IMR-90 (cell line): ENCODE measurements around the gene MAPK8IP1. TPM values are rescaled to one million over a fixed set of nuclear protein-coding genes. Genes with fewer than 3 reads are reported as not detected.

Source experiments
- ATAC-seq: fragments of 200-7000 bp; cut with Tn5 transposase; 2 replicates; pipeline ENCODE4 v1.9.1; 2020; ENCODE audit warnings: low read depth, mild to moderate bottlenecking, moderate library complexity
- BruUV-seq: library from RNA; stranded (reverse); fragments of 400-500 nt; replicated peaks from 2 replicates; lab custom pipeline; 2021; lab: Mats Ljungman, UMichigan
- CTCF ChIA-PET: fragments of 300-600 bp; formaldehyde crosslinking; extraction: SDS; loops from one replicate; lab custom pipeline; 2021; ENCODE audit warnings: antibody characterized with exemption; lab: Yijun Ruan, JAX
- POLR2A ChIA-PET: fragments of 300-600 bp; sonication (Branson Sonifier 250); formaldehyde crosslinking; loops from one replicate; lab custom pipeline; 2022; ENCODE audit warnings: antibody characterized with exemption; ENCODE audit not compliant: unreplicated experiment; lab: Charles Lee
- DNase-seq: peaks from one replicate; pipeline ENCODE4 v3.0.0; 2013
- H2AFZ ChIP-seq: replicated peaks from 2 replicates; pipeline ENCODE3; 2013; ENCODE audit warnings: low read length, mild to moderate bottlenecking; ENCODE audit not compliant: poor library complexity
- H2AK5ac ChIP-seq: 2 replicates; pipeline ENCODE4 v1.6.1; 2013; ENCODE audit warnings: low read depth, low read length, inconsistent platforms
- H2AK9ac ChIP-seq: replicated peaks from 2 replicates; pipeline ENCODE3; 2013; ENCODE audit warnings: mild to moderate bottlenecking, low read depth, low read length, moderate library complexity; ENCODE audit not compliant: poor library complexity
- H2BK120ac ChIP-seq: 2 replicates; pipeline ENCODE4 v1.6.1; 2013; ENCODE audit warnings: low read depth, low read length, inconsistent platforms
- H2BK15ac ChIP-seq: 3 replicates; pipeline ENCODE4 v1.6.1; 2013; ENCODE audit warnings: low read depth, low read length, inconsistent platforms
- H2BK20ac ChIP-seq: 2 replicates; pipeline ENCODE4 v1.6.1; 2013; ENCODE audit warnings: low read depth, mild to moderate bottlenecking, inconsistent platforms, low read length, moderate library complexity
- H2BK5ac ChIP-seq: 2 replicates; pipeline ENCODE4 v1.6.1; 2013; ENCODE audit warnings: mild to moderate bottlenecking, low read depth, low read length, inconsistent platforms; ENCODE audit not compliant: poor library complexity, severe bottlenecking
- H3K14ac ChIP-seq: replicated peaks from 2 replicates; pipeline ENCODE4 v1.6.1; 2013; ENCODE audit warnings: low read depth, low read length, inconsistent platforms
- H3K18ac ChIP-seq: 2 replicates; pipeline ENCODE4 v1.6.1; 2013; ENCODE audit warnings: low read depth, low read length, control low read depth
- H3K23ac ChIP-seq: 2 replicates; pipeline ENCODE4 v1.6.1; 2013; ENCODE audit warnings: low read depth, low read length, inconsistent platforms
- H3K27ac ChIP-seq: 2 replicates; pipeline ENCODE4 v1.5.1; 2013; ENCODE audit warnings: mild to moderate bottlenecking, control low read depth, low read length; ENCODE audit not compliant: insufficient read depth
- H3K27me3 ChIP-seq: 2 replicates; pipeline ENCODE4 v1.6.1; 2013; ENCODE audit warnings: low read length; ENCODE audit not compliant: control insufficient read depth, insufficient read depth
- H3K36me3 ChIP-seq: 2 replicates; pipeline ENCODE4 v1.6.1; 2013; ENCODE audit warnings: low read length, mixed read lengths; ENCODE audit not compliant: control insufficient read depth, insufficient read depth
- H3K4ac ChIP-seq: 2 replicates; pipeline ENCODE4 v1.6.1; 2013; ENCODE audit warnings: low read depth, low read length, inconsistent platforms
- H3K4me1 ChIP-seq: 2 replicates; pipeline ENCODE4 v1.6.1; 2013; ENCODE audit warnings: low read length, mixed read lengths; ENCODE audit not compliant: control insufficient read depth, insufficient read depth
- H3K4me2 ChIP-seq: 2 replicates; pipeline ENCODE4 v1.6.1; 2013; ENCODE audit warnings: low read depth, mild to moderate bottlenecking, control low read depth, low read length, moderate library complexity
- H3K4me3 ChIP-seq: 2 replicates; pipeline ENCODE4 v1.5.1; 2013; ENCODE audit warnings: low read depth, mild to moderate bottlenecking, control low read depth, low read length, moderate library complexity; ENCODE audit not compliant: insufficient read depth
- H3K56ac ChIP-seq: 2 replicates; pipeline ENCODE4 v1.6.1; 2013; ENCODE audit warnings: low read length, inconsistent platforms; ENCODE audit not compliant: insufficient read depth; ENCODE audit errors: extremely low read depth
- H3K79me1 ChIP-seq, 2 experiments: 2 replicates each; pipeline ENCODE4 v1.6.1; 2013; ENCODE audit warnings: low read length in 2 of 2, inconsistent platforms in 1 of 2, low read depth in 1 of 2
- H3K9ac ChIP-seq: 2 replicates; pipeline ENCODE4 v1.6.1; 2013; ENCODE audit warnings: low read depth, low read length, control low read depth
- H3K9me1 ChIP-seq: 2 replicates; pipeline ENCODE4 v1.6.1; 2013; ENCODE audit warnings: low read length, inconsistent platforms; ENCODE audit not compliant: insufficient read depth
- H3K9me3 ChIP-seq: 2 replicates; pipeline ENCODE4 v1.6.1; 2013; ENCODE audit warnings: low read length; ENCODE audit not compliant: control insufficient read depth, insufficient read depth
- H4K20me1 ChIP-seq: 2 replicates; pipeline ENCODE4 v1.6.1; 2013; ENCODE audit warnings: low read length, inconsistent platforms; ENCODE audit not compliant: insufficient read depth
- H4K5ac ChIP-seq: 2 replicates; pipeline ENCODE4 v1.6.1; 2013; ENCODE audit warnings: mild to moderate bottlenecking, low read depth, low read length, control low read depth
- H4K8ac ChIP-seq, 2 experiments: 2 replicates each; pipeline ENCODE4 v1.6.1; 2013; ENCODE audit warnings: low read depth in 2 of 2, low read length in 2 of 2, control low read depth in 1 of 2, inconsistent platforms in 1 of 2
- H4K91ac ChIP-seq: 2 replicates; pipeline ENCODE4 v1.6.1; 2013; ENCODE audit warnings: low read depth, low read length, inconsistent platforms; ENCODE audit not compliant: insufficient read depth
- BHLHE40 ChIP-seq: fragments of 150-350 bp; IDR thresholded peaks from 2 replicates; pipeline ENCODE4 v1.6.1; 2016; ENCODE audit warnings: mild to moderate bottlenecking, low read depth, low read length
- CEBPB ChIP-seq: IDR thresholded peaks from 2 replicates; pipeline ENCODE4 v1.6.1; 2012; ENCODE audit warnings: low read depth, low read length, improper control_type of control experiment
- FOS ChIP-seq: fragments of 150-350 bp; IDR thresholded peaks from 2 replicates; pipeline ENCODE4 v1.6.1; 2016; ENCODE audit warnings: low read depth, low read length
- MAZ ChIP-seq: IDR thresholded peaks from 2 replicates; pipeline ENCODE4 v1.6.1; 2012; ENCODE audit warnings: low read depth, mild to moderate bottlenecking, low read length, improper control_type of control experiment, moderate library complexity, borderline replicate concordance
- MXI1 ChIP-seq: IDR thresholded peaks from 2 replicates; pipeline ENCODE4 v1.6.1; 2012; ENCODE audit warnings: low read depth, mild to moderate bottlenecking, low read length, moderate library complexity, borderline replicate concordance
- NFE2L2 ChIP-seq: fragments of 150-350 bp; IDR thresholded peaks from 2 replicates; pipeline ENCODE4 v1.6.1; 2016; ENCODE audit warnings: low read depth, mild to moderate bottlenecking, low read length
- POLR2A ChIP-seq: IDR thresholded peaks from 2 replicates; pipeline ENCODE4 v1.6.1; 2012; ENCODE audit warnings: mild to moderate bottlenecking, low read depth, low read length
- RAD21 ChIP-seq: IDR thresholded peaks from 2 replicates; pipeline ENCODE4 v1.6.1; 2012; ENCODE audit warnings: low read length, improper control_type of control experiment
- RCOR1 ChIP-seq: IDR thresholded peaks from 2 replicates; pipeline ENCODE4 v1.6.1; 2012; ENCODE audit warnings: mild to moderate bottlenecking, low read length, improper control_type of control experiment; ENCODE audit not compliant: insufficient replicate concordance
- RFX5 ChIP-seq: IDR thresholded peaks from 2 replicates; pipeline ENCODE4 v1.8.0; 2012; ENCODE audit warnings: low read depth, mild to moderate bottlenecking, low read length, moderate library complexity
- SMC3 ChIP-seq: fragments of 150-350 bp; IDR thresholded peaks from 2 replicates; pipeline ENCODE4 v1.6.1; 2016; ENCODE audit warnings: low read depth, mild to moderate bottlenecking, antibody characterized with exemption, low read length, moderate library complexity
- WGBS, 2 experiments: methylation state at CpG; one replicate each; pipeline versions ENCODE4 v1.1.5 to v1.1.7; 2013; ENCODE audit warnings: missing lambda C conversion rate in 2 of 2; ENCODE audit not compliant: insufficient read length in 1 of 2; ENCODE audit errors: extremely low coverage in 2 of 2; 5-methylcytosine and 5-hydroxymethylcytosine counted together
- dilution Hi-C: fragments of 300-500 bp; cut with HindIII; formaldehyde crosslinking; loops from one replicate; pipeline ENCODE4 v1.14.3; 2018; ENCODE audit warnings: low sequenced_read_pairs; ENCODE audit not compliant: unreplicated experiment
- in situ Hi-C: fragments of 300-500 bp; cut with MboI; formaldehyde crosslinking; loops from 3 replicates; pipeline ENCODE4 v1.14.3; 2019; ENCODE audit warnings: low sequenced_read_pairs, inconsistent platforms, mixed read lengths
- intact Hi-C: fragments of 100-400 bp; cut with micrococcal nuclease; formaldehyde crosslinking; loops from 2 replicates; pipeline ENCODE4 v1.10.0; 2022
- polyA plus RNA-seq, 3 experiments: library from polyadenylated mRNA; depleted of rRNA; stranded (reverse); fragments of >200 nt; gene quantifications; 2 replicates each; pipeline ENCODE4 v1.2.3, GENCODE V29; 2012; ENCODE audit warnings: low replicate concordance in 1 of 3
- total RNA-seq: library from RNA; depleted of rRNA; stranded (reverse); fragments of >200 nt; gene quantifications from 2 replicates; pipeline ENCODE4 v1.2.3, GENCODE V29; 2012
- TF ChIP-seq, protein P1 (sequence below): fragments of 150-350 bp; IDR thresholded peaks from 2 replicates; pipeline ENCODE4 v1.6.1; 2016; ENCODE audit warnings: low read depth, mild to moderate bottlenecking, low read length, moderate library complexity, borderline replicate concordance
- TF ChIP-seq, protein P2 (sequence below): conservative IDR thresholded peaks from 2 replicates; pipeline ENCODE4 v1.5.1; 2012; ENCODE audit warnings: mild to moderate bottlenecking, low read depth, low read length, improper control_type of control experiment
- TF ChIP-seq, protein P3 (sequence below): fragments of 150-350 bp; IDR thresholded peaks from 2 replicates; pipeline ENCODE4 v1.6.1; 2017; ENCODE audit warnings: mild to moderate bottlenecking, antibody characterized with exemption, low read length, low read depth

Gene MAPK8IP1
- total and polyA plus RNA-seq, 2 of the 4 experiments (the other 2 are of a cell fraction), result 6.5 to 9.6 TPM

GRCh38 chr11:45890886-45891550 lies 5.6 kb downstream of the MAPK8IP1 start:
- no peak overlapping the region for H3K14ac ChIP-seq
- no peaks in the 10 kb centered on the region for H3K36me3 ChIP-seq
- no peaks in the 10 kb centered on the region; the same call in 1 of the 2 replicates for H3K9me1 ChIP-seq
- no peaks in the 10 kb centered on the region for H3K79me1 ChIP-seq
- no TSS peak for BruUV-seq
- no peak overlapping the region for H3K4me2 ChIP-seq
- no peak for DNase-seq
- no peaks in the 10 kb centered on the region for H3K4me1 ChIP-seq
- no peak overlapping the region for H3K18ac ChIP-seq
- no peak overlapping the region for H4K91ac ChIP-seq
- no peak for TF ChIP-seq FOS
- TF ChIP-seq, protein P1, sequence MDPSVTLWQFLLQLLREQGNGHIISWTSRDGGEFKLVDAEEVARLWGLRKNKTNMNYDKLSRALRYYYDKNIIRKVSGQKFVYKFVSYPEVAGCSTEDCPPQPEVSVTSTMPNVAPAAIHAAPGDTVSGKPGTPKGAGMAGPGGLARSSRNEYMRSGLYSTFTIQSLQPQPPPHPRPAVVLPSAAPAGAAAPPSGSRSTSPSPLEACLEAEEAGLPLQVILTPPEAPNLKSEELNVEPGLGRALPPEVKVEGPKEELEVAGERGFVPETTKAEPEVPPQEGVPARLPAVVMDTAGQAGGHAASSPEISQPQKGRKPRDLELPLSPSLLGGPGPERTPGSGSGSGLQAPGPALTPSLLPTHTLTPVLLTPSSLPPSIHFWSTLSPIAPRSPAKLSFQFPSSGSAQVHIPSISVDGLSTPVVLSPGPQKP, result no peak
- no peak for TF ChIP-seq MAZ
- TF ChIP-seq NFE2L2, result no peak
- TF ChIP-seq, protein P2, sequence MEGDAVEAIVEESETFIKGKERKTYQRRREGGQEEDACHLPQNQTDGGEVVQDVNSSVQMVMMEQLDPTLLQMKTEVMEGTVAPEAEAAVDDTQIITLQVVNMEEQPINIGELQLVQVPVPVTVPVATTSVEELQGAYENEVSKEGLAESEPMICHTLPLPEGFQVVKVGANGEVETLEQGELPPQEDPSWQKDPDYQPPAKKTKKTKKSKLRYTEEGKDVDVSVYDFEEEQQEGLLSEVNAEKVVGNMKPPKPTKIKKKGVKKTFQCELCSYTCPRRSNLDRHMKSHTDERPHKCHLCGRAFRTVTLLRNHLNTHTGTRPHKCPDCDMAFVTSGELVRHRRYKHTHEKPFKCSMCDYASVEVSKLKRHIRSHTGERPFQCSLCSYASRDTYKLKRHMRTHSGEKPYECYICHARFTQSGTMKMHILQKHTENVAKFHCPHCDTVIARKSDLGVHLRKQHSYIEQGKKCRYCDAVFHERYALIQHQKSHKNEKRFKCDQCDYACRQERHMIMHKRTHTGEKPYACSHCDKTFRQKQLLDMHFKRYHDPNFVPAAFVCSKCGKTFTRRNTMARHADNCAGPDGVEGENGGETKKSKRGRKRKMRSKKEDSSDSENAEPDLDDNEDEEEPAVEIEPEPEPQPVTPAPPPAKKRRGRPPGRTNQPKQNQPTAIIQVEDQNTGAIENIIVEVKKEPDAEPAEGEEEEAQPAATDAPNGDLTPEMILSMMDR, result no peak
- no peak for TF ChIP-seq BHLHE40
- no peak for TF ChIP-seq CEBPB
- no peak for TF ChIP-seq RAD21
- TF ChIP-seq RFX5, result no peak
- TF ChIP-seq MXI1, result no peak
- TF ChIP-seq POLR2A, result no peak
- TF ChIP-seq, protein P3, sequence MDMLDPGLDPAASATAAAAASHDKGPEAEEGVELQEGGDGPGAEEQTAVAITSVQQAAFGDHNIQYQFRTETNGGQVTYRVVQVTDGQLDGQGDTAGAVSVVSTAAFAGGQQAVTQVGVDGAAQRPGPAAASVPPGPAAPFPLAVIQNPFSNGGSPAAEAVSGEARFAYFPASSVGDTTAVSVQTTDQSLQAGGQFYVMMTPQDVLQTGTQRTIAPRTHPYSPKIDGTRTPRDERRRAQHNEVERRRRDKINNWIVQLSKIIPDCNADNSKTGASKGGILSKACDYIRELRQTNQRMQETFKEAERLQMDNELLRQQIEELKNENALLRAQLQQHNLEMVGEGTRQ, result no peak
- TF ChIP-seq SMC3, result no peak
- TF ChIP-seq RCOR1, result no peak
- intact Hi-C loops, result no loop called here
- H3K4me3 ChIP-seq, result no peak overlapping the region
- 55% methylated on average over 5 of the region's 9 CpGs; no CpG with 5 or more reads in 1 of the 2 experiments for WGBS, 2 experiments
- ChIA-PET POLR2A (no interaction called here), CTCF (no interaction called here)
- ATAC-seq, result no peak
- no peak overlapping the region for H3K9ac ChIP-seq
- no peak overlapping the region for H2BK120ac ChIP-seq
- no peak overlapping the region for H3K4ac ChIP-seq
- dilution Hi-C loops, result no loop called here
- peaks cover 3% of the 10 kb centered on the region for H4K20me1 ChIP-seq
- H2AK9ac ChIP-seq, result no peak overlapping the region
- no peaks in the 10 kb centered on the region for H3K9me3 ChIP-seq
- no peak overlapping the region for H2BK20ac ChIP-seq
- in situ Hi-C loops, result no loop called here
- no peak overlapping the region for H3K23ac ChIP-seq
- no peak overlapping the region for H3K56ac ChIP-seq
- peaks cover 48% of the 10 kb centered on the region for H3K27me3 ChIP-seq
- no peak overlapping the region for H2BK15ac ChIP-seq
- no peak overlapping the region for H4K8ac ChIP-seq
- no peak overlapping the region for H2BK5ac ChIP-seq
- no peak overlapping the region for H4K5ac ChIP-seq
- no peak overlapping the region for H3K27ac ChIP-seq
- no peak overlapping the region for H2AFZ ChIP-seq
- H2AK5ac ChIP-seq, result no peak overlapping the region
